HEK293T (cell line): ENCODE data around the gene PTP4A2.

Experiments used
- ELF4 ChIP-seq: fragments of 450-650 bp; IDR thresholded peaks from 2 replicates; pipeline ENCODE4 v1.6.1; 2017; ENCODE audit warnings: antibody characterized with exemption
- FOXA1 ChIP-seq: fragments of 450-650 bp; IDR thresholded peaks from 2 replicates; pipeline ENCODE4 v1.6.1; 2016; ENCODE audit warnings: mild to moderate bottlenecking
- FOXK2 ChIP-seq: fragments of 450-650 bp; IDR thresholded peaks from 2 replicates; pipeline ENCODE4 v1.6.1; 2016; ENCODE audit warnings: mild to moderate bottlenecking
- FOXM1 ChIP-seq: fragments of 450-650 bp; IDR thresholded peaks from 2 replicates; pipeline ENCODE4 v1.6.1; 2017; ENCODE audit warnings: mild to moderate bottlenecking, borderline replicate concordance
- L3MBTL2 ChIP-seq: fragments of 450-650 bp; conservative IDR thresholded peaks from 2 replicates; pipeline ENCODE4 v1.6.1; 2016; ENCODE audit warnings: mild to moderate bottlenecking
- SP1 ChIP-seq: fragments of 450-650 bp; IDR thresholded peaks from 2 replicates; pipeline ENCODE4 v1.6.1; 2017
- SUZ12 ChIP-seq: fragments of 450-650 bp; IDR thresholded peaks from 2 replicates; pipeline ENCODE4 v1.6.1; 2016; ENCODE audit warnings: mild to moderate bottlenecking
- TARDBP ChIP-seq: fragments of 450-650 bp; IDR thresholded peaks from 2 replicates; pipeline ENCODE4 v1.6.1; 2016
- ZNF384 ChIP-seq: fragments of 450-650 bp; IDR thresholded peaks from 2 replicates; pipeline ENCODE4 v1.6.1; 2016
- TF ChIP-seq, protein P1 (sequence below): fragments of 450-650 bp; IDR thresholded peaks from 2 replicates; pipeline ENCODE4 v1.6.1; 2016

DNA sequence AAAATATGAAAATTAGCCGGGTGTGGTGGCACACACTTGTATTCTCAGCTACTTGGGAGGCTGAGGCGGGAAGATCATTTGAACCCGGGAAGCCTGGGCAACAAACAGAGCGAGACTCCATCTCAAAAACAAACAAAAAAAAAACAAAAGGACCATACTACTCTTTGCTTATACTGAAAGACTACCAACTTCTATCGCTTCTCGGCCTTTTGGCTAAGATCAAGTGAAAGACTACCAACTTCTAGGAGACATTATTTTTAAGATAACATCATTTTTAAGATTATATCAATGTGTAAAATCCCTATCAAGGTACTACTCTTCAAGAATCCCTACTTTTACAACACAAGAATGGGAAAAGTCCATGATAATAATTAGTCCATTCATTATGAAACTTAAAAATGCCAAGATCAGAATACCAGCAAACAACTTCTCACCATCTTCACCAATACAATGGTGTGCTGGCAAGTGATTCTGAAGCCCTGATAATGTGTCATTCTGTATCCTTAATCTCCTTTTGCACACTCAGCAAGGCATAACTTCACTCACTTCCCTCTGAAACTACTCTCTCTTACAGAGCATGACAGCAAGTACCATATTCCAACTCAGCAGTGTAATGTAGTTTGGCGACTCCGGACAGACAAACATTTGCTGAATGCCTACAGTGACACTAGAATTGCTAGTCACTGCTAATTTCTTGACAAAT is 1.7 kb downstream of the PTP4A2 start:
- no peak for TF ChIP-seq FOXM1
- TF ChIP-seq SP1 = no peak
- no peak for TF ChIP-seq SUZ12
- no peak for TF ChIP-seq FOXK2
- no peak for TF ChIP-seq TARDBP
- no peak for TF ChIP-seq L3MBTL2
- TF ChIP-seq FOXA1 = no peak
- no peak for TF ChIP-seq ELF4
- TF ChIP-seq, protein P1, sequence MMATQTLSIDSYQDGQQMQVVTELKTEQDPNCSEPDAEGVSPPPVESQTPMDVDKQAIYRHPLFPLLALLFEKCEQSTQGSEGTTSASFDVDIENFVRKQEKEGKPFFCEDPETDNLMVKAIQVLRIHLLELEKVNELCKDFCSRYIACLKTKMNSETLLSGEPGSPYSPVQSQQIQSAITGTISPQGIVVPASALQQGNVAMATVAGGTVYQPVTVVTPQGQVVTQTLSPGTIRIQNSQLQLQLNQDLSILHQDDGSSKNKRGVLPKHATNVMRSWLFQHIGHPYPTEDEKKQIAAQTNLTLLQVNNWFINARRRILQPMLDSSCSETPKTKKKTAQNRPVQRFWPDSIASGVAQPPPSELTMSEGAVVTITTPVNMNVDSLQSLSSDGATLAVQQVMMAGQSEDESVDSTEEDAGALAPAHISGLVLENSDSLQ = no peak
- no peak for TF ChIP-seq ZNF384
